ENCODE measurements around the gene PHACTR2.

The PHACTR2 gene

DNA sequence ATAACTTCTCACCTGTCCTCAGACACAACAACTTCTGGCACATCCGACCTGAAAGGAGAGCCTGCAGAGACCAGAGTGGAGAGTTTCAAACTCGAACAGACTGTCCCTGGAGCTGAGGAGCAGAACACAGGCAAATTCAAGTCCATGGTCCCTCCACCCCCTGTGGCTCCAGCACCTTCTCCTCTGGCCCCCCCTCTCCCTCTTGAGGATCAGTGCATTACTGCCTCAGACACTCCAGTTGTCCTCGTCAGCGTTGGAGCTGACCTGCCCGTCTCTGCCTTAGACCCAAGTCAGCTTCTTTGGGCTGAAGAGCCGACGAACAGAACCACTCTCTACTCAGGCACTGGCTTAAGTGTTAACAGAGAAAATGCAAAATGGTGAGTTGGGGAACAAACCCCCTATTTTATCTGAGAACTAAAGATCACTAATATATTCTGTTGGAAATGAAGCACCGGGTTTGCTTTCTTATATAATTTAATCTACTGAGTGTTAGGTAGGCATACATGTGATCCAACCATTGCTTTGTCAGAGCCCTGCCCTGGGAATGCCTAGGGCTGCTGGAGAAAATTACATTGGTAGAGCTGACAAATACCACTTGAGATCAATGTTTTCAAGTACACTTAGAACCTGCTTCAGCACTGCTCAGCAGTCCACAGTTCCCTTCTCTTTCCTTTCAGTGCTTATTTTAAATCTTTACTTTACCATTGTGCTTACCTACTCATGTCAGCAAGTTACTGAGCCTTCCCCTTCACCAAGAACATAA, 87.8 kb downstream of the PHACTR2 start:
- H3K27me3 Mint-ChIP-seq (ENCODE audit: low read depth, poor library complexity) = no peaks in the 10 kb centered on the region
- H3K36me3 Mint-ChIP-seq (ENCODE audit: low read depth) = peaks cover 75% of the 10 kb centered on the region
- TF ChIP-seq, protein P1, sequence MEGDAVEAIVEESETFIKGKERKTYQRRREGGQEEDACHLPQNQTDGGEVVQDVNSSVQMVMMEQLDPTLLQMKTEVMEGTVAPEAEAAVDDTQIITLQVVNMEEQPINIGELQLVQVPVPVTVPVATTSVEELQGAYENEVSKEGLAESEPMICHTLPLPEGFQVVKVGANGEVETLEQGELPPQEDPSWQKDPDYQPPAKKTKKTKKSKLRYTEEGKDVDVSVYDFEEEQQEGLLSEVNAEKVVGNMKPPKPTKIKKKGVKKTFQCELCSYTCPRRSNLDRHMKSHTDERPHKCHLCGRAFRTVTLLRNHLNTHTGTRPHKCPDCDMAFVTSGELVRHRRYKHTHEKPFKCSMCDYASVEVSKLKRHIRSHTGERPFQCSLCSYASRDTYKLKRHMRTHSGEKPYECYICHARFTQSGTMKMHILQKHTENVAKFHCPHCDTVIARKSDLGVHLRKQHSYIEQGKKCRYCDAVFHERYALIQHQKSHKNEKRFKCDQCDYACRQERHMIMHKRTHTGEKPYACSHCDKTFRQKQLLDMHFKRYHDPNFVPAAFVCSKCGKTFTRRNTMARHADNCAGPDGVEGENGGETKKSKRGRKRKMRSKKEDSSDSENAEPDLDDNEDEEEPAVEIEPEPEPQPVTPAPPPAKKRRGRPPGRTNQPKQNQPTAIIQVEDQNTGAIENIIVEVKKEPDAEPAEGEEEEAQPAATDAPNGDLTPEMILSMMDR (IDR thresholded peaks at IDR 0.05) = no peak
- no peak for DNase-seq
- H3K4me3 Mint-ChIP-seq = no peak overlapping the region
- no peaks in the 10 kb centered on the region for H3K4me1 Mint-ChIP-seq
- H3K27ac Mint-ChIP-seq = peak overlapping the region; percentile 6
- H3K9me3 Mint-ChIP-seq = no peaks in the 10 kb centered on the region

DNA sequence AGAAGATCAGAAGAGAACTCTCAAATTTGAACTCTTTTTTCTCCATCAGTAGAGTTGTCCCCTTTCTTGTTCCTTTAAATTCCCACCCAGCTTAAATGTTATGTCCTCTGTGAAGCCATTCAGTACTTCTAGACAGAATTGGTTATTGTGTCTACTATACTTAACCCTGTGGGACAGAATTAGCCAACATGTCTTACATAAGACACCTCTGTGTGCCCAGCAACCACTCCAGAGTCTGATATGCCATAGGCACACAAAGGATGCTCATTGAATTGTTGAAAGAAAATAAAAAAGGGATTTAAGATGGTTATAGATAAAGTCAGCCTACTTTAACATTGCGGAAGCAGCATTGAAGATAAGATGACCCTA, 88.4 kb downstream of the PHACTR2 start:
- Mint-ChIP-seq H3K4me3 (no peak overlapping the region), H3K27me3 (ENCODE audit: low read depth, poor library complexity) (no peaks in the 10 kb centered on the region), H3K27ac (peak overlapping the region; percentile 6), H3K4me1 (no peaks in the 10 kb centered on the region), H3K36me3 (ENCODE audit: low read depth) (peaks cover 72% of the 10 kb centered on the region), H3K9me3 (no peaks in the 10 kb centered on the region)
- DNase-seq = no peak
- TF ChIP-seq, protein P1 (IDR thresholded peaks at IDR 0.05) = no peak

DNA sequence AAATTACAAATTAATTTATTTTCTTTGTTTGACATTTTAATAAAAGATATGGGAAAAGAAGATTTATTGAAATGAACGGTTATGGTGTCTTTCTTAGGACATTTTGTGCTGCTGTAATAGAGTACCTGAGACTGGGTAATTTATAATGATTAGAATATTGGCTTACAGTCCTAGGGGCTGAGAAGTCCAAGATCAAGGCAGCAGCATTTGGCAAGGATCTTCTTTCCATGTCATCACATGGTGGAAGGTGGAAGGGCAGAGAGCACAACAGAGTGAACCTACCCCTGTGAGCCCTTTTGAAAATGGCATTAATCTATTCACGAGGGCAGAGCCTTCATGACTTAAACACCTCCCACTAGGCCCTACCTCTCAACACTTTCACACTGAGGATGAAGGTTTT, 89.7 kb downstream of the PHACTR2 start:
- Mint-ChIP-seq H3K9me3 (no peaks in the 10 kb centered on the region), H3K4me1 (no peaks in the 10 kb centered on the region), H3K27me3 (ENCODE audit: low read depth, poor library complexity) (no peaks in the 10 kb centered on the region), H3K36me3 (ENCODE audit: low read depth) (peaks cover 63% of the 10 kb centered on the region), H3K4me3 (no peak overlapping the region), H3K27ac (no peak overlapping the region)
- DNase-seq = no peak
- TF ChIP-seq, protein P1 (IDR thresholded peaks at IDR 0.05) = no peak

DNA sequence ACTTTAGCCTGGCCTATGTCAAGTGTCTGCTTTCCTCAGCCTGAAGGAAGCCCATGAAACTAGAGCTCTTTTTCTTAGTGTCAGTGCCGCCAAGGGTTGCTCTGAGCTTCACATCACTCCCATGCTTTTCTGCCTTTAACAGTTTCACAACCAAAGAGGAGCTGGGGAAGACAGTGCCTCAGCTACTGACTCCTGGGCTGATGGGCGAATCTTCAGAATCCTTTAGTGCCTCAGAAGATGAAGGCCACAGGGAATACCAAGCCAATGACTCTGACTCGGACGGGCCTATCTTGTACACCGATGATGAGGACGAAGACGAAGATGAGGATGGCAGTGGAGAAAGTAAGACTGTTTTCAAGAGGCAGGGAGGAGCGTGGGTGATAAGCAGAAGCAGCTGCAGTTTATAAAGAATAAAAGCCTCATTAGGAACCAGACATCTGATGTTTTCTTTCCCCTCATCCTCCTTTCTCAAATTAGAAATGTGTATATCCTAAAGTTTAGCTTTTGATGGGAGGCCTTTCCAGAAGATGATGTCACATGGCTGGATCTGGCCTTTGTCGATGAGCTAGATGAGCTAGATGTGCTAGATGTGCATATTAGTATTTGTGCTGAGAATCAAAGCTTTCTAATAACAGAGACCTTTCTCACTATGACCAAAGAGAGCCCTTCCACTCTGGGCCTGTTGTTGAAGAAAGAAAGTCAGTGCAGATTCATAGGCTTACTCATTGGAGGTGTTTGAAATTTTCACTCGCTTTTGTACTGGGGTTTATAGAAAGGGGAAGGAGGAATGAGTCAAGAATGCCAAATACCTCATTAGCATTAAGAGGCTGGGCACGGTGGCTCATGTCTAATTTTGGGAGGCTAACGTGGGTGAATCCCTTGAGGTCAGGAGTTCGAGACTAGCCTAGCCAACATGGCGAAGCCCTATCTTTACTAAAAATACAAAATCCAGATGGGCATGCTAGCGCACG, 94.6 kb downstream of the PHACTR2 start:
- TF ChIP-seq, protein P1 (IDR thresholded peaks at IDR 0.05) = no peak
- peaks cover 20% of the 10 kb centered on the region for H3K4me1 Mint-ChIP-seq
- no peak for DNase-seq
- peaks cover 38% of the 10 kb centered on the region for H3K36me3 Mint-ChIP-seq (ENCODE audit: low read depth)
- H3K9me3 Mint-ChIP-seq = no peaks in the 10 kb centered on the region
- H3K4me3 Mint-ChIP-seq = no peak overlapping the region
- peak overlapping the region; percentile 75 for H3K27ac Mint-ChIP-seq
- H3K27me3 Mint-ChIP-seq (ENCODE audit: low read depth, poor library complexity) = no peaks in the 10 kb centered on the region

DNA sequence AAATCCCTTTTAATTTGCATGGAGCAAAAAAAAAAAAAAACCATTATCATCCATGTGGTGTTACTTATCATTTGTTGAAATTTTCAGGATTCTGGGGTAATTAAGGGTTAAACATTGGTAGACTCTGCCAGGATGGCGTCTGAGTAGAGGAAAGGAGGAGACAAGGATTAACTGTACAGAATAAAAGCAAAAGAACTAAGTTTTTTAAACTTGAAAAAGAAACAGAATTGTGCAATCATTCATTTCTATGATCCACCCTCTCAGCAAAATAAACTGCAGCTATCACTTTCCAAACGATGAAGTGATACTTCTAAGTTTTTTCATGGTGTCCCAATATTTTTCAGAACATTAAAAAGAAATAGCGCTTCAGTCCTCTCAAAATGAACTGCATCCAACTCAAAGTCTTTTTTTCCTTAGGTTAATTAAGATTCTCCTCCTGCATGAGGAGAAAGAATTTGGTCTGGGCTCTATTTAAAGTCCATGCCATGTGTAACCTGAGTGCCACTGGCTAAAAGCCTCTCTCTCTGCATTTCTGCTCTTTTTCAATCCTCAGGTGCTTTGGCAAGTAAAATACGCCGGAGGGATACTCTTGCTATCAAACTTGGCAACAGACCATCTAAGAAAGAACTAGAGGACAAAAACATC, 95.9 kb downstream of the PHACTR2 start:
- Mint-ChIP-seq H3K27ac (peak overlapping the region; percentile 14), H3K4me1 (peaks cover 20% of the 10 kb centered on the region), H3K9me3 (no peaks in the 10 kb centered on the region), H3K36me3 (ENCODE audit: low read depth) (peaks cover 31% of the 10 kb centered on the region), H3K4me3 (no peak overlapping the region), H3K27me3 (ENCODE audit: low read depth, poor library complexity) (no peaks in the 10 kb centered on the region)
- DNase-seq = no peak
- TF ChIP-seq, protein P1 (IDR thresholded peaks at IDR 0.05) = no peak

Measured in nephron progenitor cell (in vitro differentiated cells).